ENCODE data around the gene HMGCL. TPM values are rescaled to one million over a fixed set of nuclear protein-coding genes. Genes with fewer than 3 reads are reported as not detected.
A peak's percentile ranks its signal among the peaks of the same experiment; 100 is the strongest.
"Not testable (repeated sequence)": the region's sequence is repeated elsewhere in the genome, so short reads cannot be mapped to it uniquely, and the experiment has no call there.

Gene HMGCL
- total RNA-seq, 1 donor from 2014 or later: 30.0 TPM

DNA sequence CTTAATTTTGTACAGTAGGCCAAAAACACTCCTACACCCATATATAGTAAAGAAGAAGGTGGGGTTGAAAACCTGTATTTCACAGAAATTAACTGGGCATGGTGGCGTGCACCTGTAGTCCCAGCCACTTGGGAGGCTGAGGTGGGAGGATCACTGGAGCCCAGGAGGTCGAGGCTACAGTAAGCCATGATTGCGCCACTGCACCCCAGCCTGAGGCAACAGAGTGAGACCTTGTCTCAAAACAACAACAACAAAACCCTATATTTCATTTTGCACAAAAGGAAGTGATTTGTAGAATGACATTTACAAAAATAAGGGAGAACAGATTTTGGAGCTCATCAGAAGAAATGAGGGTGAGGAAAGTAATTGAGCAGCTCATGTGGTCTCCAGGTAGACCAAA lies 36.5 kb downstream of the HMGCL start:
- Mint-ChIP-seq H3K27me3 (ENCODE audit: unreplicated experiment) (peaks cover 7% of the 10 kb centered on the region), H3K9me3 (ENCODE audit: unreplicated experiment) (no peaks in the 10 kb centered on the region), H3K4me3 (ENCODE audit: unreplicated experiment) (no peak overlapping the region), H3K36me3 (ENCODE audit: low read depth, unreplicated experiment) (peaks cover 24% of the 10 kb centered on the region), H3K27ac (ENCODE audit: unreplicated experiment) (no peak overlapping the region), H3K4me1 (ENCODE audit: unreplicated experiment) (peaks cover 14% of the 10 kb centered on the region)
- TF ChIP-seq, protein P1, sequence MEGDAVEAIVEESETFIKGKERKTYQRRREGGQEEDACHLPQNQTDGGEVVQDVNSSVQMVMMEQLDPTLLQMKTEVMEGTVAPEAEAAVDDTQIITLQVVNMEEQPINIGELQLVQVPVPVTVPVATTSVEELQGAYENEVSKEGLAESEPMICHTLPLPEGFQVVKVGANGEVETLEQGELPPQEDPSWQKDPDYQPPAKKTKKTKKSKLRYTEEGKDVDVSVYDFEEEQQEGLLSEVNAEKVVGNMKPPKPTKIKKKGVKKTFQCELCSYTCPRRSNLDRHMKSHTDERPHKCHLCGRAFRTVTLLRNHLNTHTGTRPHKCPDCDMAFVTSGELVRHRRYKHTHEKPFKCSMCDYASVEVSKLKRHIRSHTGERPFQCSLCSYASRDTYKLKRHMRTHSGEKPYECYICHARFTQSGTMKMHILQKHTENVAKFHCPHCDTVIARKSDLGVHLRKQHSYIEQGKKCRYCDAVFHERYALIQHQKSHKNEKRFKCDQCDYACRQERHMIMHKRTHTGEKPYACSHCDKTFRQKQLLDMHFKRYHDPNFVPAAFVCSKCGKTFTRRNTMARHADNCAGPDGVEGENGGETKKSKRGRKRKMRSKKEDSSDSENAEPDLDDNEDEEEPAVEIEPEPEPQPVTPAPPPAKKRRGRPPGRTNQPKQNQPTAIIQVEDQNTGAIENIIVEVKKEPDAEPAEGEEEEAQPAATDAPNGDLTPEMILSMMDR (IDR thresholded peaks at IDR 0.05; ENCODE audit: unreplicated experiment): no peak
- no peak for DNase-seq (ENCODE audit: low spot score)

DNA sequence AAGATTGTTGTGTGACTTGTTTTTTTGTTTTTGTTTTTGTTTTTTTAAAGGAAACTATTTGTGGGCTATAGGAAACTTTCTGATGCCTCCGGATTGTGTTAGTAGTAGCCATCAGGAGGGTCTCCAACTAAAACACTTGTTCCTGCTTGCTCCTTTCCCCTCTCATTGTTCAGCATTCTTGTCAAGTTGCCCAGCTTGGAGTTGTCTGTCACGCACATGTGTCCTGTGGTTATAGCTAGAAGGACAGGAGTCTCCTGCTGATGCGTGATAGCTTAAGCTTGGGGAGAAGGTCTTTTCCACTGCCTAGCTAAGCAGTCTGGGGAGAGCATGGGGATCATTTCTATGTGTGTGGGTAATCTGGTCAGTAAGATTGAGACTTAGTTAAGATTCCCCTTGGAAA lies 37.5 kb downstream of the HMGCL start:
- no peak for DNase-seq (ENCODE audit: low spot score)
- H3K36me3 Mint-ChIP-seq (ENCODE audit: low read depth, unreplicated experiment): peaks cover 24% of the 10 kb centered on the region
- peaks cover 14% of the 10 kb centered on the region for H3K4me1 Mint-ChIP-seq (ENCODE audit: unreplicated experiment)
- H3K9me3 Mint-ChIP-seq (ENCODE audit: unreplicated experiment): no peaks in the 10 kb centered on the region
- TF ChIP-seq, protein P1 (IDR thresholded peaks at IDR 0.05; ENCODE audit: unreplicated experiment): no peak
- H3K27me3 Mint-ChIP-seq (ENCODE audit: unreplicated experiment): peaks cover 7% of the 10 kb centered on the region
- no peak overlapping the region for H3K4me3 Mint-ChIP-seq (ENCODE audit: unreplicated experiment)
- no peak overlapping the region for H3K27ac Mint-ChIP-seq (ENCODE audit: unreplicated experiment)

DNA sequence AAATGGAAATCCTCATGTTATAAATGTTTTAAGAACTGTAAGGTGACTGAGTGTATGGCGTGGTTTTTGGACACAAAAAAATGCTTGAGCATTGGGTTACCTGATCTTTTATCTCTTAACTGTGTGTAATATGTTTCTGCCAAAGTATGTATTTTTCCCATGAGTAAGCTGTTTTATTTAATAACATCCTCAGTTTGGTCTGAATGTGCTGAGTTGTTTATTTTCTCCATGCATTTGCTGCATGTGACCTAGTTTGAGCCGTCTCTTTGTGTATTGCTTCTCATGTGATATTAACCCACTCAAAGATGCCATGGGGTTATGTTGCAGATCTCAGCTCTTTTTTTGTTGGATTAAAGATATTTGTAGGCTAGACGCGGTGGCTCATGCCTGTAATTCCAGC lies 40.4 kb downstream of the HMGCL start:
- no peak for DNase-seq (ENCODE audit: low spot score)
- H3K27ac Mint-ChIP-seq (ENCODE audit: unreplicated experiment): no peak overlapping the region
- H3K4me3 Mint-ChIP-seq (ENCODE audit: unreplicated experiment): no peak overlapping the region
- TF ChIP-seq, protein P1 (IDR thresholded peaks at IDR 0.05; ENCODE audit: unreplicated experiment): no peak
- H3K27me3 Mint-ChIP-seq (ENCODE audit: unreplicated experiment): no peaks in the 10 kb centered on the region
- no peaks in the 10 kb centered on the region for H3K4me1 Mint-ChIP-seq (ENCODE audit: unreplicated experiment)
- no peaks in the 10 kb centered on the region for H3K9me3 Mint-ChIP-seq (ENCODE audit: unreplicated experiment)
- H3K36me3 Mint-ChIP-seq (ENCODE audit: low read depth, unreplicated experiment): peaks cover 27% of the 10 kb centered on the region

DNA sequence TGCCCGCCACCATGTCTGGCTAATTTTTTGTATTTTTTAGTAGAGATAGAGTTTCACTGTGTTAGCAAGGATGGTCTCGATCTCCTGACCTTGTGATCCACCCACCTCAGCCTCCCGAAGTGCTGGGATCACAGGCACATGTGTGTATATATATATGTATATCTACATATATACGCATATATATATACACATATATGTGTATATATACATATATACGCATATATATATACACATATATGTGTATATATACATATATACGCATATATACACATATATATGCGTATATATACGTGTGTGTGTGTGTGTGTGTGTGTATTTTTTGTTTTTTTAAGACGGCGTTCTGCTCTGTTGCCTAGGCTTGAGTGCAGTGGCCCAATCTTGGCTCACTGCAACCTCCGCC lies 42.1 kb downstream of the HMGCL start:
- H3K36me3 Mint-ChIP-seq (ENCODE audit: low read depth, unreplicated experiment): peaks cover 26% of the 10 kb centered on the region
- H3K27me3 Mint-ChIP-seq (ENCODE audit: unreplicated experiment); DNase-seq (ENCODE audit: low spot score); H3K4me1 Mint-ChIP-seq (ENCODE audit: unreplicated experiment); H3K4me3 Mint-ChIP-seq (ENCODE audit: unreplicated experiment); H3K9me3 Mint-ChIP-seq (ENCODE audit: unreplicated experiment); H3K27ac Mint-ChIP-seq (ENCODE audit: unreplicated experiment): not testable (repeated sequence)

DNA sequence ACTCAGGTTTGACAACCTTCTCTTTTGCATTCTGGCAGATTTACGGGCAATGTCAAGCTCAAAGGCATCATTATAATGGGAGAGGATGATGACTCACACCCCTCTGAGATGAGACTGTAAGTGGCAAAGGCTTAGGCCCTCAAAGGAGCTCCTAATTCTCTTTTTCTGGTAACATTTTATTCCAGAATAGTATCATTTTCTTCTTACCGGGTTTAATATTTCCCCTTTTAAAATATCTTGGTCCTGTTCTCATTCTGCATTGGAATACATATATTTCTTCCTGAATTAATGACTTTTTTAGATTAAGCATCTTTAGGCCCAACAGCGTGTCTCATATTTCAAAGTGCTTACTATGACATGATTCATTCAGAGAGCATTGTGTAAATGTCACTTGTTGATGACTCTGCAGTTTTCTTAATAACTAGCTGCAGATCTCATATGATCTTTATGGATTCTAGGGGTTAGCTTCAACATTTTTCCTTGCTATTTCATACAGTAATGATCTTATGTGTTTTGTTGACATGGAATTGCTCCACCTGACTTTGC lies 45.3 kb downstream of the HMGCL start:
- DNase-seq (ENCODE audit: low spot score): no peak
- Mint-ChIP-seq H3K4me3 (ENCODE audit: unreplicated experiment) (peak overlapping the region; percentile 79), H3K36me3 (ENCODE audit: low read depth, unreplicated experiment) (peaks cover 7% of the 10 kb centered on the region), H3K27ac (ENCODE audit: unreplicated experiment) (no peak overlapping the region), H3K27me3 (ENCODE audit: unreplicated experiment) (peaks cover 3% of the 10 kb centered on the region), H3K4me1 (ENCODE audit: unreplicated experiment) (peaks cover 11% of the 10 kb centered on the region), H3K9me3 (ENCODE audit: unreplicated experiment) (no peaks in the 10 kb centered on the region)
- TF ChIP-seq, protein P1 (IDR thresholded peaks at IDR 0.05; ENCODE audit: unreplicated experiment): no peak
